SK-N-MC (cell line): ENCODE results near the gene EDN2.

Experiments
- EZH2 ChIP-seq: fragments of 200-600 bp; sonication (generic); IDR thresholded peaks from one replicate; pipeline ENCODE4 v1.6.1; 2017; ENCODE audit warnings: antibody characterized with exemption
- FOXP2 ChIP-seq: optimal IDR thresholded peaks from 2 replicates; pipeline ENCODE3; 2011; ENCODE audit warnings: mild to moderate bottlenecking, moderate library complexity; ENCODE audit not compliant: insufficient read depth; ENCODE audit errors: extremely low read length, control extremely low read depth
- POLR2AphosphoS5 ChIP-seq: IDR thresholded peaks from 2 replicates; pipeline ENCODE4 v1.6.1; 2012; ENCODE audit warnings: mild to moderate bottlenecking, low read depth, low read length, borderline replicate concordance

DNA sequence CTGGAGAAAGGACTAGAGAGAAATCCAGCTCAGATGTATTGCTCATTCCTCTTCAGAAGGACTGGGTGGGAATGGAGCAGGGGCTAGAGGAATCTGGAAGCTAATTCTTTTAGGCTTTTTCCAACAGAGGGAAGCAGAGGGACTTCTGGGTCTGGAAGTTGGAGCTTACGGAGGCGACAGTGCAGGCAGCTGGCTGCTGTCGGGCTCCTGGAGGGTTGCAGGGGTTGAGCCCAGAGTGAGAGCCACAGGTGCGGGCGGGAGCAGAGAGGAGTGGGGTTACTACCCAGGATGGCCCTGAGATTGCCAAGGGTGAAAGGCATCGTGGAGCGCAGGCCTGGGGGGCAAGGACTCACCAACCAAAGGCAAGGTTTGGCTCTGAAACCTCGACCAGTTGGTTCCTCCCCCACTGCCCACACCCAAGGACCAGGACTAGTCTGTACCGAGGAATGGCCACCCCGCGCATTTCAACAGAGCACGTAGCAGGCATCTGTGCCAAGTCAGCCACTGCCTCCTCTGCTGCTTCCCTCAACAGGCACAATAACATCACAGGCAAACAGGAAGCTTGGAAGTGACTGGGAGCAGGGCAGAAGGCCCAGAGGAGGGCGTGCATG is 22.7 kb upstream of the EDN2 start:
- TF ChIP-seq EZH2: no peak
- TF ChIP-seq FOXP2: no peak
- TF ChIP-seq POLR2AphosphoS5: no peak
